GM18867 (cell line): ENCODE results near the gene KRT4.

Experiments used
- ATAC-seq: cut with Tn5 transposase; IDR thresholded peaks from one replicate; pipeline ENCODE4 v1.9.1; 2021; ENCODE audit warnings: mild to moderate bottlenecking, moderate library complexity; ENCODE audit not compliant: unreplicated experiment

Gene KRT4

DNA sequence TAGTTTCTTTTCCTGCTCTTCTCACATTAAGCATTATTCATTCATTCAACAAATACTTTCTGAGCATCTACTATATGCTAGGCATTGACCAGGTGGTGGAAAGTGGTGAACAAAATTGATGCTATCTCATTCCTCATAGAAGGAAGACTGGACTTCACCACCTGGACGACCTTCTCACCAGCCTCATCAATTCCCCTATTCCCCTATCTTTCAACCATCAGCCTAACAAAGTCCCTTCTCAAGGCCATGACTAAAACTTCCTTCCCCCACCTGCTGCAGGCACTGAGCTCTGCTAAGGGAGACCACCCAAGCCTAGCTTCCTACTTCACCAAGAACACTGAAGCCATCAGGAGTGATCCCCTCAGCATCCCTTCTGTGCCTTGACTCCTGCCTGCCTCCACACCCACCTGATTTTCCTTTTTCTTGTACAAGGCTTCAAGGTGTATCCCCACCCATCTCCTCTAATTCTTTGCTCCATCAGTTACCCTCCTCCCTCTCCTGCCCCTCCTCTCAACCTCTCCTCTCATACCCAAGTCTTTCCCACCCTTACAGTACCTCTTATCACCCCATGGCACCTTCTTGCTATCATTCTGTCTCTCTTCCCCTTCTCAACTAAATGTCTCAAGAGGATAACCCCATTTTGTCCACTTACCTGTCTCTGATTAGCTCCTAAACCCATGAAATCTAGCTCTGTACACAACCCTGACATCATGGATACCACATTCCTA lies 56.3 kb downstream of the KRT4 start:
- no peak for ATAC-seq
